ENCODE results near the gene STK11IP. TPM values are rescaled to one million over a fixed set of nuclear protein-coding genes. Genes with fewer than 3 reads are reported as not detected.

STK11IP gene
- total and polyA plus RNA-seq, 8 donors: 24.5 to 36.6 (median 29.2) TPM

GRCh38 chr2:219631406-219631891 is 33.8 kb downstream of the STK11IP start:
- Histone ChIP-seq H3K4me1 (peaks cover 6 to 7% of the 10 kb centered on the region in 2 donors), H3K9me3 (no peaks in the 10 kb centered on the region), H3K4me3 (no peak overlapping the region), H3K27ac (no peak overlapping the region), H3K27me3 (peaks cover 0 to 44% of the 10 kb centered on the region in 2 donors), H3K36me3 (no peaks in the 10 kb centered on the region)
- ATAC-seq: no peak
- peak in 1 of 4 donors; percentile 47 for DNase-seq
- intact Hi-C loops (cut with DNase I): no loop called here
- TF ChIP-seq CTCF (IDR thresholded peaks at IDR 0.05): no peak

GRCh38 chr2:219631904-219632759 is 34.5 kb downstream of the STK11IP start:
- no peaks in the 10 kb centered on the region for H3K36me3 ChIP-seq
- DNase-seq (peak in 1 of 4 donors; percentile 77), ATAC-seq (no peak)
- no peak overlapping the region for H3K4me3 ChIP-seq
- H3K27me3 ChIP-seq: peaks cover 0 to 37% of the 10 kb centered on the region in 2 donors
- H3K27ac ChIP-seq: no peak overlapping the region
- intact Hi-C loops (cut with DNase I): no loop called here
- peaks cover 6 to 7% of the 10 kb centered on the region in 2 donors for H3K4me1 ChIP-seq
- TF ChIP-seq CTCF (IDR thresholded peaks at IDR 0.05): no peak
- no peaks in the 10 kb centered on the region for H3K9me3 ChIP-seq

- Histone ChIP-seq H3K4me3 (no peak overlapping the region), H3K9me3 (no peaks in the 10 kb centered on the region), H3K36me3 (no peaks in the 10 kb centered on the region), H3K27ac (no peak overlapping the region), H3K27me3 (peaks cover 0 to 37% of the 10 kb centered on the region in 2 donors), H3K4me1 (peaks cover 5 to 6% of the 10 kb centered on the region in 2 donors)
- peak in 1 of 4 donors; percentile 73 for DNase-seq
- TF ChIP-seq CTCF (IDR thresholded peaks at IDR 0.05): no peak
- no peak for ATAC-seq
- intact Hi-C loops (cut with DNase I): no loop called here
Observed at GRCh38 chr2:219632760-219633105, 35.1 kb downstream of the STK11IP start.

GRCh38 chr2:219633276-219634065 is 35.8 kb downstream of the STK11IP start:
- intact Hi-C loops (cut with DNase I): no loop called here
- Histone ChIP-seq H3K27ac (no peak overlapping the region), H3K4me3 (no peak overlapping the region), H3K36me3 (no peaks in the 10 kb centered on the region), H3K9me3 (no peaks in the 10 kb centered on the region), H3K4me1 (no peaks in the 10 kb centered on the region), H3K27me3 (peaks cover 0 to 32% of the 10 kb centered on the region in 2 donors)
- TF ChIP-seq CTCF (IDR thresholded peaks at IDR 0.05): no peak
- DNase-seq (peak in 1 of 4 donors; percentile 49), ATAC-seq (no peak)

Measured in left lung (tissue), 10 donors.